ENCODE measurements around the gene NXPE1.
"Not testable (repeated sequence)": the region's sequence is repeated elsewhere in the genome, so short reads cannot be mapped to it uniquely, and the experiment has no call there.

The NXPE1 gene

DNA sequence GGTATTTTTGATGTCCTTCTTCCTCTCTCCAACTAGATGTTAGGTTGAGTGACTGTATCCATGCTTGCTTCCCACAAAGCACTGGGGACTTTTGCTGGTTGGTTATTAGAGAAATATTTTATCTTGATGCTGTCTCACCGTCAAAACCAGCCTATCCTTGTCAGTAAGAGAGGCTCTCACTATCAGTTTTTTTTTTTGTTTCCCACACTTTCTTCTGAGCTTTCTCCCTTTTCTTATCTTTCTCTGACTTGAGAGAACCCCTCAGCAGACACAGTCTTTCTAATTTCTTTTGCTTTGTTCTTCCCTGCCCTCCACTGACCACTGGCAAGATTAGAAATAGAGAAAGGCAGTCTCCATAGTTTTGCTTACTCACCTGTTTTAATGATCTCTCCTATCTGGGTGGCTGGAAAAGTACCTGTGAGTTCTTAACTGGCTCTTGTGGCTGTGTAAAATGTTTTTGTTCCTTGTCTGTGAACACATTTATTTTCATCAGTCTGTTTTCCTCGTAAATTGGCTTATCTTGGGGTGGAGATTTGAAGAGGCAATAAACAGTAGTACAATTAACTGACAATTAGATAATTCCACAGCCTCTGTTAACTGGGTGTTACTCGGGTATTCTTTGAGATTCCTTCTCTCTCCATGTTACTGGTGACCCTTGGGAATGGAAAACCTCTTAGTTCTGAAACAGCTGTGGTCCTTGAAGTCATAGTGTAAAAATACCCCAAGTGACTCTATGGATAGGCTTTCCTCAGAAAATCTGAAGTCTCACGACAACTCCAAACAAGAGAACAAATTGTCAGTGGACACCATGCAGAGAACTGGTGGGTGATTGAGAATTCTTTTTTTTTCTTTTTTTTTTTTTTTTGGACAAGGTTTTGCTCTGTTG lies at the start of gene NXPE1:
TSS of gene NXPE1 (minus strand) at position 457 of the 886 bp plus-strand sequence. CDS start 8,680 bp downstream, outside the sequence.
- in situ Hi-C loops (cut with HindIII; ENCODE audit: low sequenced_read_pairs), result no loop called here

DNA sequence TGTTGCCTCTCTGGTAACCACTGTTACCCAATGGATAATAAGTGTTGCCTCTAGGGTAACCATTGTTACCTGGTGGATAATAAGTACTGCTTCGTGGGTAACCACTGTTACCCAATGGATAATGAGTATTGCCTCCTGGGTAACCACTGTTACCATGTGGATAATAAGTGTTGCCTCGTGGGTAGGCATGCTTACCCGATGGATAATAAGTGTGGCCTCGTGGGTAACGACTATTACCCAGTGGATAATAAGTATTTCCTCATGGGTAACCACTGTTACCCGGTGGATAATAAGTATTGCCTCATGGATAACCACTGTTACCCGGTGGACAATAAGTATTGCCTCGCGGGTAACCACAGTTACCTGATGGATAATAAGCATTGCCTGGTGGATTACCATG lies 49.7 kb upstream of the NXPE1 start:
- in situ Hi-C loops (cut with HindIII; ENCODE audit: low sequenced_read_pairs), result no loop called here

DNA sequence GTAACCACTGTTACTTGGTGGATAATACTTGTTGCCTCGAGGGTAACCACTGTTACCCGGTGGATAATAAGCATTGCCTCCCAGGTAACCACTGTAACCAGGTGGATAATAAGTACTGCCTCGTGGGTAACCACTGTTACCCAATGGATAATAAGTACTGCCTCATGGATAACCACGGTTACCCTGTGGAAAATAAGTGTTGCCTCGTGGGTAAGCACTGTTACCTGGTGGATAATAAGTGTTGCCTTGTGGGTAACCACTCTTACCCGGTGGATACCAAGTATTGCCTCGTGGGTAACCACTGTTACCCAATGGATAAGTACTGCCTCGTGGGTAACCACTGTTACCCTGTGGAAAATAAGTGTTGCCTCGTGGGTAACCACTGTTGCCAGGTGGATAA lies 48.9 kb upstream of the NXPE1 start:
- in situ Hi-C loops (cut with HindIII; ENCODE audit: low sequenced_read_pairs), result not testable (repeated sequence)

DNA sequence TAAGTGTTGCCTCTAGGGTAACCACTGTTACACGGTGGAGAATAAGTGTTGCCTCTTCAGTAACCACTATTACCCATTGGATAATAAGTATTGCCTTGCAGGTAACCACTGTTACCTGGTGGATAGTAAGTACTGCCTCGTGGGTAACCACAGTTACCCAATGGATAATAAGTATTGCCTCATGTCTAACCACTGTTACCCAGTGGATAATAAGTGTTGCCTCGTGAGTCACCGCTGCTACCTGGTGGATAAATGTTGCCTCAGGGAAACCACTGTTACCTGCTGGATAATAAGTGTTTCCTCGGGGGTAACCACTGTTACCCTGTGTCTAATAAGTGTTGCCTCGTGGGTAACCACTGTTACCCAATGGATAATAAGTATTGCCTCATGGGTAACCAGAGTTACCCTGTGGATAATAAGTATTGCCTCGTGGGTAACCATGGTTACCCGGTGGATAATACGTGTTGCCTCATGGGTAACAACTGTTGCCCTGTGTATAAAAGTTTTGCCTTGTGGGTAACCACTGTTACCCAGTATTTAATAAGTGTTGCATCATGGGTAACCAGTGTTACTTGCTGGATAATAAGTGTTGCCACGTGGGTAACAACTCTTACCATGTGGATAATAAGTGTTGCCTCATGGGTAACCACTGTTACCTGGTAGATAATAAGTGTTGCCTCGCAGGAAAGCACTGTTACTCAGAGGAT lies 48.2 kb upstream of the NXPE1 start:
- in situ Hi-C loops (cut with HindIII; ENCODE audit: low sequenced_read_pairs), result no loop called here

DNA sequence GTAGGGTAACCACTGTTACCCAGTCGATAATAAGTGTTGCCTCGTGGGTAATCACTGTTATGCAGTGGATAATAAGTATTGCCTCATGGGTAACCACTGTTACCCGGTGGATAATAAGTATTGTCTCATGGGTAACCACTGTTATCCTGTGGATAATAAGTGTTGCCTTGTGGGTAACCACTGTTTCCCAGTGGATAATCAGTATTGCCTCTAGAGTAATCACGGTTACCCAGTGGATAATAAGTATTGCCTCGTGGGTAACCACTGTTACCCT lies 47.1 kb upstream of the NXPE1 start:
- in situ Hi-C loops (cut with HindIII; ENCODE audit: low sequenced_read_pairs), result not testable (repeated sequence)

DNA sequence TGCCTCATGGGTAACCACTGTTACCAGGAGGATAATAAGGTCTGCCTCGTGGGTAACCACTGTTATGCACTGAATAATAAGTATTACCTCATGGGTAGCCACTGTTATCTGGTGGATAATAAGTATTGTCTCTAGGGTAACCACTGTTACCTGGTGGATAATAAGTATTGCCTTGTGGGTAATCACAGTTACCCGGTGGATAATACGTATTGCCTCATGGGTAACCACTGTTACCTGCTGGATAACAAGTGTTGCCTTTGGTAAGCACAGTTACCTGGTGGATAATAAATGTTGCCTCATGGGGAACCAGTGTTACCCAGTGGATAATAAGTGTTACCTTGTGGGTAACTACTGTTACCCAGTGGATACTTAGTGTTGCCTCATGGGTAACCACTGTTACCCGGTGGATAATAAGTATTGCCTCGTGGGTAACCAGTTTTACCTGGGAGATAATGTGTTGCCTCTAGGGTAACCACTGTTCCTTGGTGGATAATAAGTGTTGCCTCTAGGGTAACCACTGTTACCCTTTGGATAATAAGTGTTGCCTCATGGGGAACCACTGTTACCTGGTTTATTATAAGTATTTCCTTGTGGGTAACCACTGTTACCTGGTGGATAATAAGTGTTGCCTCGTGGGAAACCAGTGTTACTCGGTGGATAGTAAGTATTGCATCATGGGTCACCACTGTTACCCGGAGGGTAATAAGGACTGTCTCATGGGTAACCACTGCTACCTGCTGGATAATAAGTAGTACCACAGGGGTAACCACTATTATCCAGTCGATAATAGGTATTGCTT lies 46.5 kb upstream of the NXPE1 start:
- in situ Hi-C loops (cut with HindIII; ENCODE audit: low sequenced_read_pairs), result no loop called here

DNA sequence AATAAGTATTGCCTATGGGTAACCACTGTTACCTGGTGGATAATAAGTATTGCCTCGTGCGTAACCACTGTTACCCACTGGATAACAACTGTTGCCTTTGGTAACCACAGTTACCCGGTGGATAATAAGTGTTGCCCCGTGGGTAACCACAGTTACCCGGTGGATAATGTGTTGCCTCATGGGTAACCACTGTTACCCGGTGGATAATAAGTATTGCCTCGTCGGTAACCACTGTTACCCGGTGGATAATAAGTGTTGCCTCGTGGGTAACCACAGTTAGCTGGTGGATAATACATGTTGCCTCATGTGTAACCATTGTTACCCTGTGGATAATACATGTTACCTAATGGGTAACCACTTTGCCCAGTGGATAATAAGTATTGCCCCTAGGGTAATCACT lies 45.7 kb upstream of the NXPE1 start:
- in situ Hi-C loops (cut with HindIII; ENCODE audit: low sequenced_read_pairs), result no loop called here

DNA sequence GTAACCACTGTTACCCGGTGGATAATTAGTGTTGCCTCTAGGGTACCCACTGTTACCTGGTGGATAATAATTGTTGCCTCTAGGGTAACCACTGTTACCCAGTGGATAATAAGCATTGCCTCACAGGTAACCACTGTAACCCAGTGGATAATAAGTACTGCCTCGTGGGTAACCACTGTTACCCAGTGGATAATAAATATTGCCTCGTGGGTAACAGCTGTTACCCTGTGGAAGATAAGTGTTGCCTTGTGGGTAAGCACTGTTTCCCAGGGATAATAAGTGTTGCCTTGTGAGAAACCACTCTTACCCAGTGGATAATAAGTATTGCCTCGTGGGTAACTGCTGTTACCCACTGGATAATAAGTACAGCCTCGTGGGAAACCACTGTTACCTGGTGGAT lies 45.2 kb upstream of the NXPE1 start:
- in situ Hi-C loops (cut with HindIII; ENCODE audit: low sequenced_read_pairs), result no loop called here

DNA sequence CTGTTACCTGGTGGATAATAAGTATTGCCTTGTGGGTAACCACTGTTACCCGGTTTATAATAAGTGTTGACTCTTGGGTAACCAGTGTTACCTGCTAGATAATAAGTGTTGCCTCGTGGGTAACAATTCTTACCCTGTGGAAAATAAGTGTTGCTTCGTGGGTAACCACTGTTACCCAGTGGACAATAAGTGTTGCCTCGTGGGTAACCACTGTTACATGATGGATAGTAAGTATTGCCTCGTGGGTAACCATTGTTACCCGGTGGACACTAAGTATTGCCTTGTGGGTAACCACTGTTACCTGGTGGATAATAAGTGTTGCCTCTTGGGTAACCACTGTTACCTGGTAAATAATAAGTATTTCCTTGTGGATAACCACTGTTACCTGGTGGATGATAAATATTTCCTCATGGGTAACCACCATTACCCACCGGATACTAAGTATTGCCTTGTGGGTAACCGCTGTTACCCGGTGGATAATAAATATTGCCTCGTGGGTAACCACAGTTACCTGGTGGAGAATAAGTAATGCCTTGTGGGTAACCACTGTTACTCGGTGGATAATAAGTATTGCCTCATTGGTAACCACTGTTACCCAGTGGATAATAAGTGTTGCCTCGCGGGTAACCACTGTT lies 44.6 kb upstream of the NXPE1 start:
- in situ Hi-C loops (cut with HindIII; ENCODE audit: low sequenced_read_pairs), result no loop called here

DNA sequence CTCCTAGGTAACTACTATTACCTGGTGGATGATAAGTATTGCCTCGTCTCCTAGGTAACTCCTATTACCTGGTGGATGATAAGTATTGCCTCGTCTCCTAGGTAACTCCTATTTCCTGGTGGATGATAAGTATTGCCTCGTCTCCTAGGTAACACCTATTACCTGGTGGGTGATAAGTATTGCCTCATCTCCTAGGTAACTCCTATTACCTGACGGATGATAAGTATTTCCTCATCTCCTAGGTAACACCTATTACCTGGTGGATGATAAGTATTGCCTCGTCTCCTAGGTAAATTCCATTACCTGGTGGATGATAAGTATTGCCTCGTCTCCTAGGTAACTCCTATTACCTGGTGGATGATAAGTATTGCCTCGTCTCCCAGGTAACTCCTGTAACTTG lies 43.5 kb upstream of the NXPE1 start:
- in situ Hi-C loops (cut with HindIII; ENCODE audit: low sequenced_read_pairs), result not testable (repeated sequence)

DNA sequence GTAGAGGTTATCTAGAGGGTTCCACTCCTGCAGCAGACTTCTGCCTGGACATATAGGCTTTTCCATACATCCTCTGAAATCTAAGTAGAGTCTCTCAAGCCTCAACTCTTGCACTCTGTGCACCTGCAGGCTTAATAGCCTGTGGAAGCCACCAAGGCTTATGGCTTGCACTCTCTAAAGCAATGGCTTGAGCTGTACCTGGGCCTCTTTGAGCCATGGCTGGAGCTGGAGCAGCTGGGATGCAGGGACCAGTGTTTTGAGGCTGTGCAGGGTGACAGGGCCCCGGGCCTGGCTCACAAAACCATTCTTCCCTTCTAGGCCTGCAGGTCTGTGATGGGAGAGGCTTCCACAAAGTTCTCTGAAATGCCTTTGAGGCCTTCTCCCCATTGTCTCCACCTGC lies 38.8 kb upstream of the NXPE1 start:
- in situ Hi-C loops (cut with HindIII; ENCODE audit: low sequenced_read_pairs), result no loop called here

DNA sequence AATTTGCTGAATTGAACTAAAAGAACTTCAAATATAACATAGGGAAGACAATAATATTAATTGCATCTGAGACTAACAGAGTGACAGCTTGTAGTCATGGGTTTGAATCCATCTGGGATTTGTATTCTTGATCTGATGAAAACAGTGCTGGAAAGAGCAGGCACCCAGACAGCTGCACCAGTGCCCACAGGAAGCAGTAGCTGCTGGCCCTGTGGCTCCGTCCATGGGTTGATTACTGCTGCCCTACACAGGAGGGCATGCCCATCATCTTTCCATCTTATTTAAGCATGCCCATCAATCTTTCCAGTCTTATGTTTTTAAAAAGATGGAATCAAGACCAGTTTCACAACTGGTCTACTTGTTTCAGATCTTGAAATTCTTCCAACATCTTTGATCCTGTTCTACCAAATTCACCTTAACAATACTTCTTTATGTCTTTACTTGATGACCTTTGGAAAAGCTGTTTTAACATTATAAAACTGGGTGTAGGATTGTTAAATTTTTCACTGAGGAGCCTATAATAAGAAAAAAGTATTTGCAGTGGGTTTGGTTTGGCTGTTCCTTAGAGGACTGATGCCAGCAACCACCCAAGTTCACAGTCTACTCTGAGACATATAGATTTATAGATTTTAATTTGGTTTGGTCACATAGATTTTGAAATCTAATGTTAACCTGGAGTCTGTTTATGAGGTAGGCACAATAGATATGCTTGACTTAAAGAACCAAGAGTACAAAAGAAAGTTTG lies 36.7 kb upstream of the NXPE1 start:
- in situ Hi-C loops (cut with HindIII; ENCODE audit: low sequenced_read_pairs), result no loop called here

DNA sequence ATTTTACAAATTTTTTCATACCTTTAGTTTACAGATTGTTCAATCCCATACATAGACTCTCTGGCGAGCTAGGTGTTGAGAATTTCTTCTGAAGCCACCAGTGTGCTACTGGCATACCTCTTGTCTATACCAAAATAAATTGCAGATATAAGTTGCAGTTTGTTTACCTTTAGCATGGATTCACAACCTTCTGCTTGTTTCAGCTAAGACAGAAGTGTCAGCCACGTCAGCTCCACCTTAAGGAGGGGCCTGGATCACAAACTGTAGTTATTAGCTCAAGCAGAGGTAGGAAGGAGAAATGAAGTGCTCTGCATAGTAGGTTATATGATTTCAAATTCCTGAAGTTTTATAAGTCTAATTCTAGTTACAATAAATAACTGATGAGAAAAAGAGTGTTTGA lies 35.9 kb upstream of the NXPE1 start, which contains the start of gene NXPE4:
TSS of gene NXPE4 (minus strand) at position 216 of the 400 bp plus-strand sequence. CDS start 1,027 bp downstream, outside the sequence.
- in situ Hi-C loops (cut with HindIII; ENCODE audit: low sequenced_read_pairs), result no loop called here

DNA sequence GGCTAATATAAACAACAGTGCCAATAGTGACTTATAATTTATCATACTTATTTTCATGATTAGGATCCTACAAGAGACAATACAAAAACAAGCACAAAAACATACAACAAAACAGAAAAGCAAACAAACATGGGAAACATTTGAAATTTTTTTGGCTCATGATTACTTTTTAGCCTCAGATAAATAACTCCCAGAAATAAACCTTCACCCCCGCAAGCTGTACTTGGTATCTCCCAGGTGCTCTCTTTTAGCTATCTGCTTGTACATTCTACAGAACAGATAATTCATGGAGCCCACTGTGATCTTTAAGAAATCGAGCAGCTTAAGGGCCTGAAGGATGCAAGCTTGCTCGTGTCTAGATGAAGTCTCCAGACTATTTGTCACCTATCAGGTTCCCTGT lies 35.0 kb upstream of the NXPE1 start:
- in situ Hi-C loops (cut with HindIII; ENCODE audit: low sequenced_read_pairs), result no loop called here

DNA sequence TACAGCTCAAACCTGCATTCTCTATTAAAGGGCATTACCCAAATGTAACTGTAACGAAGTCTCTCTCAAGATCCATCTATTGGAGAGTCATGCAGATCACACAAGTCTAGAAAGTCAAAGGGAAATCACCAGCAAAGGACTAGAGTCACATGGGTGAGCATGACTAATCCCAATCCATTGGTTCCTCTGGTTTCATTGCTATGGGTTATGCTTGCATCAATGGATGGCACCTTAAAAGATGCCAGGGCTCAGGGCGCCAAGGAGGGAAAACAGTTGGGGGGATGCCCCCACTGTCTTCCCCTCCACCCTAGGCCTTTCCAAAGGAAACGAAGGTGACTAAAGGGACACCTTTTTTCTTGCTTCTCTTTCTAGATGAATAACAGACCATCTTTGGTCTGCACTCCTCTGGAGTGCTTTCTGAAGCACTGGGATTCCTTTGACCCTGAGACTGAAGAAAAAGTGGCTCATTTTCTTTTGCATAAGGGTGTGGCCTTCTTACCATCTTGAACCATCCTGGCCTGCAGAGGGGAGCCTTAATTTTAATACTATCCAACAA lies 27.8 kb upstream of the NXPE1 start:
- in situ Hi-C loops (cut with HindIII; ENCODE audit: low sequenced_read_pairs), result no loop called here

DNA sequence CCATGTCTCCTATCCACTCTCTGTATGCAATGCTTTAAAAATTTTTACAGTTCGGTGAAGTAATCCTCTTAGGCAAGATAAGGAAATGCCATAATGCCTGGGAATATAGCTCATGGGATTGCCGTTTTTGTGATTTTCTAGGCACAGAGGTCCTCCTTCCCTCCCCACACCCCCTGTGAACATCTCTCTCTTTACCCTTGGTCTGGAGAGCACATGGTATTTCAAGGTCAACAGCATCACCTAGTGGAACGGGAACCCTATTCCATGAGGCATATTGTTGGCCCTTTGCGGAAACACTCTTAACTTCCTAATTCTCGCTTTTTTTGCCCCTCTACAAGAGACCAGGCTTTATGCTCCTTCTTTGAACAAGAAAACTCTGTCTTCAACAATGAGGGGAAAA lies 27.1 kb upstream of the NXPE1 start:
- in situ Hi-C loops (cut with HindIII; ENCODE audit: low sequenced_read_pairs), result no loop called here

DNA sequence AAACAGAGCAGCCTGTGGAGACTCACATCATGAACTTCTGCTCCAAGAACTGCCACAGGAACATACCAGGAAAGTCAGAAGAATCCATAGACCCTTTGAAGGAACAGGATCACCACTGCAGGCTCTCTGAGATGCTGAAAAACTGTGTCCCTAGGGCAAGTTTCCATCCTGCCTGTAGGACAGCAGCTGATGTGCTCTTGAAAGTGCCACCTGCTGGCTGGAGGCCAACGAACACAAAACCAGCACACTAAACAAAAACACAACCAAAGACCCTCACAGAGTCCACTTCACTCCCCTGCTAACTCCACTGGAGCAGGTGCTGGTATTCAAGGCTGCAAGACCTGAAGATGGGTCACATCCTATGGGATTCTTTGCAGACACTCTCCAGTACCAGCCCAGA lies 12.0 kb upstream of the NXPE1 start:
- in situ Hi-C loops (cut with HindIII; ENCODE audit: low sequenced_read_pairs), result no loop called here

DNA sequence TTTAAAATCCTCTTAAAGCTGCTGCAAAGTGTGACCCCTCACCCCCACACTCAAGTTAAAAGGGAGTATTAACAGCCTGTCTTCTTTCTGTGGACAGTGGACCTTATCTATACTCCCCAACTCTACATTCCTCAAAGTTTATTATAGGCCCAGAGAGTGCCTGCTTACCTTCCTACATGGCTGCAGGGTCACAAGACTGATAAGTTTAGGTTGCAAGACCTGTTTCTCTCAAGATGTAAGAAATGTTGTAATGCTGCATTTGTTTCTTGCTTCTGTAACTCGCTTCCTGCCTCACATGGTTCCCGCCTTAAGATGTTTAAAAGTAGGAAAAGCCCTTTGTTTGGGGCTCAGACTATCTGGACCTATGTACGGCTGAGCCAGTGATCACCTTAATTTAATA lies 10.1 kb upstream of the NXPE1 start:
- in situ Hi-C loops (cut with HindIII; ENCODE audit: low sequenced_read_pairs), result no loop called here

DNA sequence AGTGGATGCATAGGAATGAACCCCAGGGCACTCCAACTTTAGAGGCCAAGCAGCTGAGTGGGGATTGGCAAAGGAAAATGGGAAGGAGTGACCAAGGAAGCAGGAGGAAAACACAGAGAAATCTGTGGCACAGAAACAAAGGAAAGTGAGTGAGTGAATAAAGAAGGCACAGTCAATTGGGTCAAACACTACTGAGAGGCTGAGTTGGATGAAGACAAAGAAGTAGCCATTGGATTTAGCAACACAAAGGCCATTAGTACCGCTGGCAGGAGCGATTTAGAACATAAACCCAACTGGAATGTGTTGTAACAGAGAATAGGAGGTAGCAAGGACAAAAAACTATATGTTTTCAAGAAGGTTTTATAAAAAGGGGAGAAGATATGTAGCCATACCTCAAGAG lies 6.6 kb upstream of the NXPE1 start:
- in situ Hi-C loops (cut with HindIII; ENCODE audit: low sequenced_read_pairs), result no loop called here

DNA sequence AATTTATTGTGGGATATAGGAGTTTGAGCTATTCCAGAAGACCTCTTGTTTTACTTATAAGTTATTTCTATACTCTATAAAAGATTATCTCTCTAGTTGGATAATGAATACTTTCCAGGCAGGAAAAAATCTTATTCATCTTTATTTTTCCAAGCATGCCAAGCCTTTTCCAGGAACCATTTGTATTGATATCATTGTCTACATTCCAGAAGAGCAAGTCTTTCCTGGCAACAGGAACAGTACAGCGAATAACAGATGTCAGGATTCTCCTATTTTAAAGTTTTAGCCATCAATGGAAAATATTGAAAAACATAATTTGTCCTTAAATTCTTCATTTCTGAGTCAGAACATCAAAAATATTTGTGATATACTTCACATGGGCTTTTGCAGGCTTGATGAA lies 5.2 kb upstream of the NXPE1 start:
- in situ Hi-C loops (cut with HindIII; ENCODE audit: low sequenced_read_pairs), result no loop called here
